ENCODE measurements around the gene MACROD1. TPM values are rescaled to one million over a fixed set of nuclear protein-coding genes. Genes with fewer than 3 reads are reported as not detected.
A peak's percentile ranks its signal among the peaks of the same experiment; 100 is the strongest.

The MACROD1 gene
- total and polyA plus RNA-seq, 2 of the 13 experiments (the other 11 are each of a cell fraction or from before 2014, with no cell fraction given): 23.1 to 34.5 TPM

- TF ChIP-seq TOE1 (CRISPR knock-in tag; IDR thresholded peaks at IDR 0.05) (peak; percentile 67; the same call in 1 of the 2 replicates), HNF4A (CRISPR knock-in tag; IDR thresholded peaks at IDR 0.05) (peak; percentile 20; the same call in 1 of the 2 replicates), ZNF350 (CRISPR knock-in tag; IDR thresholded peaks at IDR 0.05; ENCODE audit: borderline replicate concordance, low read depth) (peak; percentile 66), ZNF691 (CRISPR knock-in tag; IDR thresholded peaks at IDR 0.05; ENCODE audit: borderline replicate concordance, low read depth) (0 out of 2 replicates have a peak, but pooled peaks have one; percentile 35), ZNF567 (CRISPR knock-in tag; IDR thresholded peaks at IDR 0.05; ENCODE audit: borderline replicate concordance) (no peak), ZNF260 (CRISPR knock-in tag; IDR thresholded peaks at IDR 0.05; ENCODE audit: borderline replicate concordance, low read depth) (no peak), CHD4 (IDR thresholded peaks at IDR 0.05; ENCODE audit: borderline replicate concordance, low read length) (no peak), SNAPC5 (CRISPR knock-in tag; IDR thresholded peaks at IDR 0.05; ENCODE audit: borderline replicate concordance) (peak; percentile 86; the same call in 1 of the 2 replicates), THRA (CRISPR knock-in tag; IDR thresholded peaks at IDR 0.05; ENCODE audit: borderline replicate concordance) (peak; percentile 39; the same call in 1 of the 2 replicates), ZNF629 (CRISPR knock-in tag; conservative IDR thresholded peaks at IDR 0.05) (no peak; the same call in 1 of the 2 replicates), ZNF720 (CRISPR knock-in tag; IDR thresholded peaks at IDR 0.05) (no peak), ZFP62 (CRISPR knock-in tag; IDR thresholded peaks at IDR 0.05) (no peak), ZNF816 (CRISPR knock-in tag; IDR thresholded peaks at IDR 0.05; ENCODE audit: borderline replicate concordance) (no peak), CEBPG (CRISPR knock-in tag; IDR thresholded peaks at IDR 0.05) (no peak; the same call in 1 of the 2 replicates), FOXM1 (CRISPR knock-in tag; IDR thresholded peaks at IDR 0.05) (0 out of 2 replicates have a peak, but pooled peaks have one; percentile 37), ATF3 (CRISPR knock-in tag; IDR thresholded peaks at IDR 0.05) (no peak), RFXAP (CRISPR knock-in tag; IDR thresholded peaks at IDR 0.05; ENCODE audit: borderline replicate concordance) (peak; percentile 78; the same call in 1 of the 2 replicates), ZNF382 (CRISPR knock-in tag; IDR thresholded peaks at IDR 0.05; ENCODE audit: borderline replicate concordance) (no peak), ZSCAN5A (CRISPR knock-in tag; IDR thresholded peaks at IDR 0.05; ENCODE audit: borderline replicate concordance) (no peak; the same call in 1 of the 2 replicates), GATAD2A (CRISPR knock-in tag; IDR thresholded peaks at IDR 0.05) (no peak; the same call in 1 of the 2 replicates), TMF1 (CRISPR knock-in tag; IDR thresholded peaks at IDR 0.05; ENCODE audit: low read depth) (no peak), HNRNPLL (IDR thresholded peaks at IDR 0.05; ENCODE audit: low read depth, low read length, poor library complexity, severe bottlenecking) (no peak), EP300 (IDR thresholded peaks at IDR 0.05; ENCODE audit: low read depth in 2 of 2, low read length in 2 of 2) (no peak), EP300 (CRISPR knock-in tag; IDR thresholded peaks at IDR 0.05; ENCODE audit: borderline replicate concordance) (peak; percentile 20; the same call in 1 of the 2 replicates)
Observed at GRCh38 chr11:63986156-63986931, 179.6 kb downstream of the MACROD1 start, which contains the start of gene OTUB1 (continued).

Measured in HepG2 (cell line).